H1 (cell line): ENCODE data around the gene ATP2B3. TPM values are rescaled to one million over a fixed set of nuclear protein-coding genes. Genes with fewer than 3 reads are reported as not detected.

ENCODE experiments used
- ATF2 ChIP-seq: IDR thresholded peaks from 2 replicates; pipeline ENCODE4 v1.6.1; 2012; ENCODE audit warnings: low read length, inconsistent platforms
- BCL11A ChIP-seq, 2 experiments: IDR thresholded peaks; one replicate each; pipeline ENCODE4 v1.6.1; 2011; ENCODE audit warnings: low read depth in 2 of 2, low read length in 2 of 2, mild to moderate bottlenecking in 2 of 2
- CEBPB ChIP-seq: IDR thresholded peaks from 2 replicates; pipeline ENCODE4 v1.6.1; 2012; ENCODE audit warnings: low read depth, low read length
- CHD7 ChIP-seq: fragments of 300-600 bp; sonication (generic); IDR thresholded peaks from 2 replicates; pipeline ENCODE4 v1.7.1; 2012; ENCODE audit warnings: low read length, moderate library complexity, mild to moderate bottlenecking, inconsistent platforms; ENCODE audit not compliant: insufficient replicate concordance
- CTCF ChIP-seq, 3 experiments: IDR thresholded peaks; 1 replicate in 2 of 3; 2 replicates in 1 of 3; pipeline versions ENCODE4 v1.5.1 to v1.6.1; 2011; ENCODE audit warnings: low read length in 3 of 3, mild to moderate bottlenecking in 3 of 3, inconsistent platforms in 2 of 3, low read depth in 1 of 3, moderate library complexity in 1 of 3; ENCODE audit not compliant: insufficient read depth in 1 of 3; ENCODE audit errors: control extremely low read depth in 1 of 3
- EP300 ChIP-seq, 2 experiments: IDR thresholded peaks; 1 replicate in 1 of 2; 2 replicates in 1 of 2; pipeline ENCODE4 v1.6.1; 2011 to 2012; ENCODE audit warnings: low read depth in 2 of 2, low read length in 2 of 2, mild to moderate bottlenecking in 2 of 2, borderline replicate concordance in 1 of 2, inconsistent platforms in 1 of 2, moderate library complexity in 1 of 2
- SP4 ChIP-seq: IDR thresholded peaks from 2 replicates; pipeline ENCODE4 v1.6.1; 2012; ENCODE audit warnings: low read length, inconsistent platforms
- polyA plus RNA-seq, 7 experiments: library from polyadenylated mRNA; depleted of rRNA in 3 of 7; stranded (reverse) in 5 of 7; unstranded in 2 of 7; fragments of >200 nt in 5 of 7; fragments of 200-250 nt in 2 of 7; gene quantifications; 1 replicate in 5 of 7; 2 replicates in 1 of 7; 4 replicates in 1 of 7; pipeline versions ENCODE4 v1.2.1 to v1.2.3, GENCODE V29; 2011 to 2013; ENCODE audit warnings: missing spikeins in 2 of 7, mixed read lengths in 2 of 7
- total RNA-seq: library from RNA; stranded (reverse); fragmentation: NEBNext Ultra II Directional; extraction: Animal tissue kit (Norgen Biotek cat#: 25700); gene quantifications from 2 replicates; pipeline ENCODE4 v1.2.1, GENCODE V29; 2021

ATP2B3 gene
- total and polyA plus RNA-seq, 2 of the 8 experiments (the other 6 are each of a cell fraction or from before 2014, with no cell fraction given): 0.14 to 0.19 TPM

- TF ChIP-seq CHD7 (no peak), EP300 (IDR thresholded peaks at IDR 0.05; ENCODE audit: borderline replicate concordance in 1 of 2, low read depth in 2 of 2, low read length in 2 of 2) (no peak), CTCF (IDR thresholded peaks at IDR 0.05; ENCODE audit: control extremely low read depth in 1 of 3, insufficient read depth in 1 of 3, low read depth in 1 of 3, low read length in 3 of 3) (no peak), BCL11A (IDR thresholded peaks at IDR 0.05; ENCODE audit: low read depth in 2 of 2, low read length in 2 of 2) (no peak), SP4 (no peak), ATF2 (no peak), CEBPB (no peak)
Observed at GRCh38 chrX:153602601-153603000, 85.2 kb downstream of the ATP2B3 start (continued).
